Muscle layer of colon (tissue), 2 donors: Measurements from ENCODE around the gene SYT15.

Source experiments
- H3K27ac ChIP-seq: one replicate; pipeline ENCODE4 v1.7.0; 2013; ENCODE audit warnings: low read depth, mild to moderate bottlenecking, low read length, moderate library complexity
- H3K27me3 ChIP-seq, 2 donors: one replicate each; pipeline ENCODE4 v1.7.0; 2013; ENCODE audit warnings: low read length in 2 of 2, mild to moderate bottlenecking in 2 of 2; ENCODE audit not compliant: insufficient read depth in 2 of 2, control insufficient read depth in 1 of 2
- H3K36me3 ChIP-seq: one replicate; pipeline ENCODE4 v1.7.0; 2013; ENCODE audit warnings: mild to moderate bottlenecking, low read length; ENCODE audit not compliant: insufficient read depth
- H3K4me1 ChIP-seq: one replicate; pipeline ENCODE4 v1.7.0; 2013; ENCODE audit warnings: mild to moderate bottlenecking, low read length; ENCODE audit not compliant: insufficient read depth
- H3K4me3 ChIP-seq, 2 donors: one replicate each; pipeline ENCODE4 v1.7.0; 2013; ENCODE audit warnings: low read length in 2 of 2, low read depth in 1 of 2, mild to moderate bottlenecking in 1 of 2, moderate library complexity in 1 of 2
- H3K9ac ChIP-seq: one replicate; pipeline ENCODE4 v1.7.0; 2013; ENCODE audit warnings: low read length
- H3K9me3 ChIP-seq: one replicate; pipeline ENCODE4 v1.7.0; 2013; ENCODE audit warnings: mild to moderate bottlenecking, low read length
- donor health status: abdominal sarcoma.
- donor health status: Adenocarcinoma of cecum.

SYT15 gene

GRCh38 chr10:46546591-46547540 is 32.1 kb upstream of the SYT15 start:
- Histone ChIP-seq H3K9me3 (no peaks in the 10 kb centered on the region), H3K9ac (no peak overlapping the region), H3K27me3 (no peaks in the 10 kb centered on the region), H3K4me1 (peaks cover 13% of the 10 kb centered on the region), H3K36me3 (no peaks in the 10 kb centered on the region), H3K4me3 (no peak overlapping the region), H3K27ac (no peak overlapping the region)

GRCh38 chr10:46547541-46548497 is 31.1 kb upstream of the SYT15 start:
- H3K4me1 ChIP-seq = peaks cover 13% of the 10 kb centered on the region
- no peaks in the 10 kb centered on the region for H3K9me3 ChIP-seq
- H3K27ac ChIP-seq = no peak overlapping the region
- no peak overlapping the region for H3K9ac ChIP-seq
- H3K36me3 ChIP-seq = no peaks in the 10 kb centered on the region
- no peaks in the 10 kb centered on the region for H3K27me3 ChIP-seq
- no peak overlapping the region for H3K4me3 ChIP-seq

- Histone ChIP-seq H3K9me3 (no peaks in the 10 kb centered on the region), H3K36me3 (no peaks in the 10 kb centered on the region), H3K27me3 (no peaks in the 10 kb centered on the region), H3K4me1 (peaks cover 13% of the 10 kb centered on the region), H3K27ac (no peak overlapping the region), H3K9ac (no peak overlapping the region), H3K4me3 (no peak overlapping the region)
Measured at GRCh38 chr10:46548498-46549090, 30.3 kb upstream of the SYT15 start.

- H3K36me3 ChIP-seq = no peaks in the 10 kb centered on the region
- peaks cover 4 to 5% of the 10 kb centered on the region in 2 donors for H3K27me3 ChIP-seq
- peaks cover 11% of the 10 kb centered on the region for H3K4me1 ChIP-seq
- no peak overlapping the region for H3K4me3 ChIP-seq
- no peak overlapping the region for H3K27ac ChIP-seq
- no peaks in the 10 kb centered on the region for H3K9me3 ChIP-seq
- H3K9ac ChIP-seq = no peak overlapping the region
Measured at GRCh38 chr10:46549171-46550075, 29.5 kb upstream of the SYT15 start.

- H3K9me3 ChIP-seq = no peaks in the 10 kb centered on the region
- H3K36me3 ChIP-seq = no peaks in the 10 kb centered on the region
- H3K4me3 ChIP-seq = no peak overlapping the region
- peaks cover 3% of the 10 kb centered on the region for H3K4me1 ChIP-seq
- no peak overlapping the region for H3K27ac ChIP-seq
- H3K9ac ChIP-seq = no peak overlapping the region
- peaks cover 7 to 13% of the 10 kb centered on the region in 2 donors for H3K27me3 ChIP-seq
Measured at GRCh38 chr10:46550076-46550790, 28.7 kb upstream of the SYT15 start.

GRCh38 chr10:46550795-46551700 is 27.9 kb upstream of the SYT15 start:
- Histone ChIP-seq H3K27me3 (peaks cover 15 to 21% of the 10 kb centered on the region in 2 donors), H3K9ac (no peak overlapping the region), H3K4me3 (no peak overlapping the region), H3K27ac (no peak overlapping the region), H3K9me3 (no peaks in the 10 kb centered on the region), H3K4me1 (no peaks in the 10 kb centered on the region), H3K36me3 (no peaks in the 10 kb centered on the region)

GRCh38 chr10:46551701-46552525 is 27.0 kb upstream of the SYT15 start:
- no peak overlapping the region for H3K27ac ChIP-seq
- peaks cover 17 to 28% of the 10 kb centered on the region in 2 donors for H3K27me3 ChIP-seq

GRCh38 chr10:46552526-46553237 is 26.2 kb upstream of the SYT15 start:
- Histone ChIP-seq H3K9ac (no peak overlapping the region), H3K36me3 (no peaks in the 10 kb centered on the region), H3K9me3 (no peaks in the 10 kb centered on the region), H3K4me3 (no peak overlapping the region), H3K27me3 (peaks cover 21 to 36% of the 10 kb centered on the region in 2 donors), H3K4me1 (no peaks in the 10 kb centered on the region), H3K27ac (no peak overlapping the region)

More at GRCh38 chr10:46551701-46552525, 27.0 kb upstream of the SYT15 start:
- H3K9me3 ChIP-seq = no peaks in the 10 kb centered on the region
- no peaks in the 10 kb centered on the region for H3K36me3 ChIP-seq
- no peak overlapping the region for H3K9ac ChIP-seq
- H3K4me3 ChIP-seq = no peak overlapping the region
- no peaks in the 10 kb centered on the region for H3K4me1 ChIP-seq
